Stomach smooth muscle (tissue), 2 donors: ENCODE results near the gene MBNL1.

Experiments
- H3K27ac ChIP-seq: one replicate; pipeline ENCODE4 v1.7.0; 2013; ENCODE audit warnings: mild to moderate bottlenecking, low read length, inconsistent platforms
- H3K27me3 ChIP-seq, 2 donors: one replicate each; pipeline ENCODE4 v1.7.0; 2013; ENCODE audit warnings: low read length in 2 of 2; ENCODE audit not compliant: insufficient read depth in 2 of 2, control insufficient read depth in 1 of 2
- H3K36me3 ChIP-seq, 2 donors: one replicate each; pipeline ENCODE4 v1.7.0; 2013; ENCODE audit warnings: low read length in 2 of 2; ENCODE audit not compliant: control insufficient read depth in 2 of 2, insufficient read depth in 2 of 2
- H3K4me1 ChIP-seq: one replicate; pipeline ENCODE4 v1.7.0; 2013; ENCODE audit warnings: low read length; ENCODE audit not compliant: control insufficient read depth, insufficient read depth
- H3K4me3 ChIP-seq, 2 donors: one replicate each; pipeline ENCODE4 v1.7.0; 2013; ENCODE audit warnings: low read length in 2 of 2
- H3K9ac ChIP-seq, 2 donors: one replicate each; pipeline ENCODE4 v1.7.0; 2013; ENCODE audit warnings: low read length in 2 of 2, mild to moderate bottlenecking in 1 of 2
- H3K9me3 ChIP-seq, 2 donors: one replicate each; pipeline ENCODE4 v1.7.0; 2013; ENCODE audit warnings: low read length in 2 of 2; ENCODE audit not compliant: control insufficient read depth in 2 of 2
- donor health status: healthy.
- donor health status: Pancreatic carcinoma.

MBNL1 gene

GRCh38 chr3:152277198-152277597, 8.5 kb downstream of the MBNL1 start:
- H3K4me3 ChIP-seq, result peak overlapping the region in 1 of 2 donors; percentile 23
- no peaks in the 10 kb centered on the region for H3K36me3 ChIP-seq

GRCh38 chr3:152278756-152279427, 10.2 kb downstream of the MBNL1 start:
- no peaks in the 10 kb centered on the region for H3K9me3 ChIP-seq
- H3K9ac ChIP-seq, result no peak overlapping the region
- no peaks in the 10 kb centered on the region for H3K27me3 ChIP-seq
- no peak overlapping the region for H3K27ac ChIP-seq
- H3K4me1 ChIP-seq, result peaks cover 22% of the 10 kb centered on the region
- H3K4me3 ChIP-seq, result no peak overlapping the region
- no peaks in the 10 kb centered on the region for H3K36me3 ChIP-seq

More at GRCh38 chr3:152277198-152277597, 8.5 kb downstream of the MBNL1 start:
- Histone ChIP-seq H3K4me1 (peaks cover 16% of the 10 kb centered on the region), H3K27me3 (no peaks in the 10 kb centered on the region), H3K27ac (no peak overlapping the region), H3K9ac (no peak overlapping the region), H3K9me3 (no peaks in the 10 kb centered on the region)

- Histone ChIP-seq H3K4me1 (peaks cover 22% of the 10 kb centered on the region), H3K4me3 (no peak overlapping the region), H3K9me3 (no peaks in the 10 kb centered on the region), H3K27me3 (no peaks in the 10 kb centered on the region), H3K27ac (no peak overlapping the region), H3K36me3 (no peaks in the 10 kb centered on the region), H3K9ac (no peak overlapping the region)
Observed at GRCh38 chr3:152279479-152279878, 10.8 kb downstream of the MBNL1 start.

- peaks cover 16% of the 10 kb centered on the region for H3K4me1 ChIP-seq
- H3K4me3 ChIP-seq, result no peak overlapping the region
- H3K27me3 ChIP-seq, result no peaks in the 10 kb centered on the region
- no peak overlapping the region for H3K9ac ChIP-seq
- H3K36me3 ChIP-seq, result no peaks in the 10 kb centered on the region
- peak overlapping the region; percentile 1 for H3K27ac ChIP-seq
- no peaks in the 10 kb centered on the region for H3K9me3 ChIP-seq
Observed at GRCh38 chr3:152280539-152280938, 11.8 kb downstream of the MBNL1 start.

GRCh38 chr3:152281133-152281713, 12.5 kb downstream of the MBNL1 start:
- H3K4me3 ChIP-seq, result no peak overlapping the region
- no peak overlapping the region for H3K9ac ChIP-seq

GRCh38 chr3:152282813-152283212, 14.1 kb downstream of the MBNL1 start:
- Histone ChIP-seq H3K9ac (no peak overlapping the region), H3K4me3 (no peak overlapping the region), H3K27ac (no peak overlapping the region), H3K4me1 (peaks cover 10% of the 10 kb centered on the region), H3K36me3 (no peaks in the 10 kb centered on the region), H3K27me3 (no peaks in the 10 kb centered on the region), H3K9me3 (no peaks in the 10 kb centered on the region)

More at GRCh38 chr3:152281133-152281713, 12.5 kb downstream of the MBNL1 start:
- H3K9me3 ChIP-seq, result no peaks in the 10 kb centered on the region
- peaks cover 16% of the 10 kb centered on the region for H3K4me1 ChIP-seq
- H3K27ac ChIP-seq, result no peak overlapping the region
- H3K36me3 ChIP-seq, result no peaks in the 10 kb centered on the region
- no peaks in the 10 kb centered on the region for H3K27me3 ChIP-seq

GRCh38 chr3:152283492-152284381, 15.0 kb downstream of the MBNL1 start:
- Histone ChIP-seq H3K27me3 (no peaks in the 10 kb centered on the region), H3K9me3 (no peaks in the 10 kb centered on the region), H3K4me1 (peaks cover 10% of the 10 kb centered on the region), H3K27ac (no peak overlapping the region), H3K4me3 (no peak overlapping the region), H3K9ac (no peak overlapping the region), H3K36me3 (no peaks in the 10 kb centered on the region)

- H3K9ac ChIP-seq, result no peak overlapping the region
- no peaks in the 10 kb centered on the region for H3K9me3 ChIP-seq
- no peaks in the 10 kb centered on the region for H3K36me3 ChIP-seq
- no peak overlapping the region for H3K27ac ChIP-seq
- no peaks in the 10 kb centered on the region for H3K27me3 ChIP-seq
- H3K4me1 ChIP-seq, result peaks cover 10% of the 10 kb centered on the region
- no peak overlapping the region for H3K4me3 ChIP-seq
Observed at GRCh38 chr3:152284906-152285305, 16.2 kb downstream of the MBNL1 start.

GRCh38 chr3:152285509-152285908, 16.8 kb downstream of the MBNL1 start:
- peaks cover 7% of the 10 kb centered on the region for H3K4me1 ChIP-seq
- H3K36me3 ChIP-seq, result no peaks in the 10 kb centered on the region
- no peaks in the 10 kb centered on the region for H3K27me3 ChIP-seq
- H3K4me3 ChIP-seq, result no peak overlapping the region
- no peak overlapping the region for H3K27ac ChIP-seq
- no peaks in the 10 kb centered on the region for H3K9me3 ChIP-seq
- no peak overlapping the region for H3K9ac ChIP-seq

- H3K4me3 ChIP-seq, result peak overlapping the region; percentile 13 to 16
- H3K4me1 ChIP-seq, result peaks cover 6% of the 10 kb centered on the region
- H3K36me3 ChIP-seq, result no peaks in the 10 kb centered on the region
- no peak overlapping the region for H3K9ac ChIP-seq
- H3K27ac ChIP-seq, result no peak overlapping the region
- H3K9me3 ChIP-seq, result no peaks in the 10 kb centered on the region
- no peaks in the 10 kb centered on the region for H3K27me3 ChIP-seq
Observed at GRCh38 chr3:152287898-152288576, 19.3 kb downstream of the MBNL1 start.
